Ishikawa (cell line): ENCODE data around the gene GJC1.

Experiments
- CEBPB ChIP-seq: IDR thresholded peaks from 2 replicates; pipeline ENCODE4 v1.6.1; 2012
- CREB1 ChIP-seq: IDR thresholded peaks from 2 replicates; pipeline ENCODE4 v1.6.1; 2012; ENCODE audit warnings: low read depth
- EP300 ChIP-seq: IDR thresholded peaks from 2 replicates; pipeline ENCODE4 v1.6.1; 2012; ENCODE audit warnings: borderline replicate concordance
- RAD21 ChIP-seq: IDR thresholded peaks from 2 replicates; pipeline ENCODE4 v1.6.1; 2012; ENCODE audit warnings: low read depth
- REST ChIP-seq: IDR thresholded peaks from 2 replicates; pipeline ENCODE4 v1.6.1; 2012; ENCODE audit warnings: low read depth, mild to moderate bottlenecking
- TAF1 ChIP-seq: IDR thresholded peaks from 2 replicates; pipeline ENCODE4 v1.6.1; 2012; ENCODE audit warnings: low read depth, mild to moderate bottlenecking
- YY1 ChIP-seq: IDR thresholded peaks from 2 replicates; pipeline ENCODE4 v1.6.1; 2012; ENCODE audit warnings: low read depth

GRCh38 chr17:44840274-44840673, 10.2 kb upstream of the GJC1 start:
- TF ChIP-seq CREB1 (no peak), REST (no peak), RAD21 (no peak), TAF1 (no peak), CEBPB (no peak), YY1 (no peak), EP300 (no peak)
